Measurements from ENCODE around the gene NRXN3. TPM values are rescaled to one million over a fixed set of nuclear protein-coding genes. Genes with fewer than 3 reads are reported as not detected.

The NRXN3 gene
- polyA plus RNA-seq, 1 of the 3 experiments (the other 2 are of a cell fraction) = 1.6 TPM

GRCh38 chr14:79265366-79265946, 1095.3 kb downstream of the NRXN3 start:
- Histone ChIP-seq H3K79me2 (ENCODE audit: insufficient read depth) (no peaks in the 10 kb centered on the region), H3K4me3 (ENCODE audit: low read depth in 2 of 2, low read length in 1 of 2) (no peak overlapping the region), H3K36me3 (replicated peaks in 1 of 2; ENCODE audit: control insufficient read depth in 1 of 2, insufficient read depth in 2 of 2, low read length in 1 of 2) (no peaks in the 10 kb centered on the region), H3K27ac (ENCODE audit: low read depth in 2 of 2, low read length in 1 of 2) (no peak overlapping the region), H2AFZ (ENCODE audit: low read depth) (no peak overlapping the region), H3K9me3 (no peaks in the 10 kb centered on the region), H3K9me2 (no peaks in the 10 kb centered on the region), H3K4me2 (no peak overlapping the region), H3F3A (replicated peaks; ENCODE audit: insufficient read depth) (no peaks in the 10 kb centered on the region), H3K27me3 (ENCODE audit: insufficient read depth) (no peaks in the 10 kb centered on the region), H3K4me1 (ENCODE audit: control insufficient read depth in 1 of 2, insufficient read depth in 2 of 2, low read depth in 1 of 2, low read length in 1 of 2) (no peaks in the 10 kb centered on the region), H4K20me1 (ENCODE audit: insufficient read depth) (no peaks in the 10 kb centered on the region), H3K9ac (no peak overlapping the region)
- DNase-seq = no peak
- ChIA-PET POLR2A (no interaction called here), CTCF (no interaction called here)
- TF ChIP-seq MEF2A (IDR thresholded peaks at IDR 0.05; ENCODE audit: borderline replicate concordance, low read depth) = no peak
- TF ChIP-seq, protein P1, sequence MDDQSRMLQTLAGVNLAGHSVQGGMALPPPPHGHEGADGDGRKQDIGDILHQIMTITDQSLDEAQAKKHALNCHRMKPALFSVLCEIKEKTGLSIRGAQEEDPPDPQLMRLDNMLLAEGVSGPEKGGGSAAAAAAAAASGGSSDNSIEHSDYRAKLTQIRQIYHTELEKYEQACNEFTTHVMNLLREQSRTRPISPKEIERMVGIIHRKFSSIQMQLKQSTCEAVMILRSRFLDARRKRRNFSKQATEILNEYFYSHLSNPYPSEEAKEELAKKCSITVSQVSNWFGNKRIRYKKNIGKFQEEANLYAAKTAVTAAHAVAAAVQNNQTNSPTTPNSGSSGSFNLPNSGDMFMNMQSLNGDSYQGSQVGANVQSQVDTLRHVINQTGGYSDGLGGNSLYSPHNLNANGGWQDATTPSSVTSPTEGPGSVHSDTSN (IDR thresholded peaks at IDR 0.05) = no peak
- TF ChIP-seq, protein P2, sequence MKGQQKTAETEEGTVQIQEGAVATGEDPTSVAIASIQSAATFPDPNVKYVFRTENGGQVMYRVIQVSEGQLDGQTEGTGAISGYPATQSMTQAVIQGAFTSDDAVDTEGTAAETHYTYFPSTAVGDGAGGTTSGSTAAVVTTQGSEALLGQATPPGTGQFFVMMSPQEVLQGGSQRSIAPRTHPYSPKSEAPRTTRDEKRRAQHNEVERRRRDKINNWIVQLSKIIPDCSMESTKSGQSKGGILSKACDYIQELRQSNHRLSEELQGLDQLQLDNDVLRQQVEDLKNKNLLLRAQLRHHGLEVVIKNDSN (IDR thresholded peaks at IDR 0.05; ENCODE audit: borderline replicate concordance, low read depth) = no peak
- no peak for TF ChIP-seq GABPA (IDR thresholded peaks at IDR 0.05; ENCODE audit: low read depth)
- TF ChIP-seq FOSL2 (IDR thresholded peaks at IDR 0.05; ENCODE audit: borderline replicate concordance, low read depth) = peak; percentile 25; the same call in 1 of the 2 replicates
- WGBS (ENCODE audit: low lambda C conversion rate) = 28% methylated on average over 4 of the region's 4 CpGs

GRCh38 chr14:79270361-79270760, 1100.2 kb downstream of the NRXN3 start:
- Histone ChIP-seq H3K4me2 (no peak overlapping the region), H3K27ac (ENCODE audit: low read depth in 2 of 2, low read length in 1 of 2) (no peak overlapping the region), H3K4me3 (ENCODE audit: low read depth in 2 of 2, low read length in 1 of 2) (no peak overlapping the region), H4K20me1 (ENCODE audit: insufficient read depth) (no peaks in the 10 kb centered on the region), H3K9ac (no peak overlapping the region), H3K9me2 (no peaks in the 10 kb centered on the region), H3K79me2 (ENCODE audit: insufficient read depth) (no peaks in the 10 kb centered on the region; the same call in 1 of the 2 replicates), H3K27me3 (ENCODE audit: insufficient read depth) (no peaks in the 10 kb centered on the region), H3F3A (replicated peaks; ENCODE audit: insufficient read depth) (no peaks in the 10 kb centered on the region), H2AFZ (ENCODE audit: low read depth) (no peak overlapping the region), H3K9me3 (no peaks in the 10 kb centered on the region), H3K4me1 (ENCODE audit: control insufficient read depth in 1 of 2, insufficient read depth in 2 of 2, low read depth in 1 of 2, low read length in 1 of 2) (no peaks in the 10 kb centered on the region), H3K36me3 (replicated peaks in 1 of 2; ENCODE audit: control insufficient read depth in 1 of 2, insufficient read depth in 2 of 2, low read length in 1 of 2) (no peaks in the 10 kb centered on the region)
- ChIA-PET CTCF (no interaction called here), POLR2A (no interaction called here)
- 57% methylated on average over 3 of the region's 3 CpGs for WGBS (ENCODE audit: low lambda C conversion rate)
- TF ChIP-seq GABPA (IDR thresholded peaks at IDR 0.05; ENCODE audit: low read depth) (no peak), EZH2phosphoT487 (IDR thresholded peaks at IDR 0.05; ENCODE audit: borderline replicate concordance, low read depth) (no peak), TAF1 (IDR thresholded peaks at IDR 0.05; ENCODE audit: borderline replicate concordance, low read depth, low read length) (no peak), FOXJ3 (CRISPR knock-in tag; IDR thresholded peaks at IDR 0.05) (no peak), RAD21 (IDR thresholded peaks at IDR 0.05; ENCODE audit: low read length) (no peak), POLR2AphosphoS5 (IDR thresholded peaks at IDR 0.05; ENCODE audit: low read depth, low read length) (no peak), ELF1 (IDR thresholded peaks at IDR 0.05) (no peak), MEF2A (IDR thresholded peaks at IDR 0.05; ENCODE audit: borderline replicate concordance, low read depth) (no peak), RCOR1 (IDR thresholded peaks at IDR 0.05; ENCODE audit: low read length) (no peak), TEAD4 (IDR thresholded peaks at IDR 0.05; ENCODE audit: borderline replicate concordance, insufficient read depth) (no peak), FOSL2 (IDR thresholded peaks at IDR 0.05; ENCODE audit: borderline replicate concordance, low read depth) (no peak), TCF12 (IDR thresholded peaks at IDR 0.05) (no peak), NFIC (IDR thresholded peaks at IDR 0.05; ENCODE audit: borderline replicate concordance) (no peak), GATA2 (CRISPR knock-in tag; IDR thresholded peaks at IDR 0.05) (no peak)
- TF ChIP-seq, protein P3, sequence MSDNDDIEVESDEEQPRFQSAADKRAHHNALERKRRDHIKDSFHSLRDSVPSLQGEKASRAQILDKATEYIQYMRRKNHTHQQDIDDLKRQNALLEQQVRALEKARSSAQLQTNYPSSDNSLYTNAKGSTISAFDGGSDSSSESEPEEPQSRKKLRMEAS (IDR thresholded peaks at IDR 0.05; ENCODE audit: low read depth) = no peak
- TF ChIP-seq, protein P4, sequence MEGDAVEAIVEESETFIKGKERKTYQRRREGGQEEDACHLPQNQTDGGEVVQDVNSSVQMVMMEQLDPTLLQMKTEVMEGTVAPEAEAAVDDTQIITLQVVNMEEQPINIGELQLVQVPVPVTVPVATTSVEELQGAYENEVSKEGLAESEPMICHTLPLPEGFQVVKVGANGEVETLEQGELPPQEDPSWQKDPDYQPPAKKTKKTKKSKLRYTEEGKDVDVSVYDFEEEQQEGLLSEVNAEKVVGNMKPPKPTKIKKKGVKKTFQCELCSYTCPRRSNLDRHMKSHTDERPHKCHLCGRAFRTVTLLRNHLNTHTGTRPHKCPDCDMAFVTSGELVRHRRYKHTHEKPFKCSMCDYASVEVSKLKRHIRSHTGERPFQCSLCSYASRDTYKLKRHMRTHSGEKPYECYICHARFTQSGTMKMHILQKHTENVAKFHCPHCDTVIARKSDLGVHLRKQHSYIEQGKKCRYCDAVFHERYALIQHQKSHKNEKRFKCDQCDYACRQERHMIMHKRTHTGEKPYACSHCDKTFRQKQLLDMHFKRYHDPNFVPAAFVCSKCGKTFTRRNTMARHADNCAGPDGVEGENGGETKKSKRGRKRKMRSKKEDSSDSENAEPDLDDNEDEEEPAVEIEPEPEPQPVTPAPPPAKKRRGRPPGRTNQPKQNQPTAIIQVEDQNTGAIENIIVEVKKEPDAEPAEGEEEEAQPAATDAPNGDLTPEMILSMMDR (IDR thresholded peaks at IDR 0.05) = no peak
- TF ChIP-seq, protein P1 (IDR thresholded peaks at IDR 0.05) = no peak
- no peak for DNase-seq

All from SK-N-SH (cell line).